ENCODE measurements around the gene ZNF277.

- TF ChIP-seq POLR2AphosphoS5 (IDR thresholded peaks at IDR 0.05): no peak
- TF ChIP-seq EP300 (IDR thresholded peaks at IDR 0.05; ENCODE audit: low read depth): no peak
Measured at GRCh38 chr7:112195717-112196116, 10.8 kb upstream of the ZNF277 start.

Measured in transverse colon (tissue), 3 donors.